HCT116 (cell line): ENCODE results near the gene FAM114A1. TPM values are rescaled to one million over a fixed set of nuclear protein-coding genes. Genes with fewer than 3 reads are reported as not detected.
A peak's percentile ranks its signal among the peaks of the same experiment; 100 is the strongest.

ENCODE experiments used
- ATAC-seq: fragments of 200-7000 bp; cut with Tn5 transposase; 2 replicates; pipeline ENCODE4 v1.9.1; 2020; ENCODE audit warnings: mild to moderate bottlenecking, moderate library complexity
- BruUV-seq: library from RNA; stranded (reverse); fragments of 400-500 nt; replicated peaks from 2 replicates; lab custom pipeline; 2021; lab: Mats Ljungman, UMichigan
- CTCF ChIA-PET: fragments of 300-600 bp; sonication (Branson Sonifier 250); formaldehyde crosslinking; loops from one replicate; lab custom pipeline; 2021; ENCODE audit warnings: antibody characterized with exemption; lab: Charles Lee
- POLR2A ChIA-PET: fragments of 300-600, 350-600 bp; sonication (Branson Sonifier 250); formaldehyde crosslinking; loops from one replicate; lab custom pipeline; 2021; ENCODE audit warnings: antibody characterized with exemption; lab: Charles Lee
- RAD21 ChIA-PET, 2 experiments: fragments of 300-600 bp; sonication (Branson Sonifier 250); formaldehyde crosslinking; loops; one replicate each; lab custom pipeline; 2023; ENCODE audit warnings: low total read pairs in 2 of 2; ENCODE audit not compliant: uncharacterized antibody in 2 of 2, unreplicated experiment in 2 of 2, low non-redundant PET in 1 of 2; lab: Charles Lee
- DNase-seq: peaks from one replicate; pipeline ENCODE4 v3.0.0-alpha.2; 2010; ENCODE audit warnings: low read depth, low spot score
- H2AFZ ChIP-seq: fragments of 200-600 bp; shearing (Covaris generic), sonication (generic); 2 replicates; pipeline ENCODE4 v1.6.1; 2017; ENCODE audit warnings: low read depth, mixed run types, mixed read lengths, antibody characterized with exemption, low read length; ENCODE audit not compliant: poor library complexity, severe bottlenecking
- H3K27ac ChIP-seq: 2 replicates; pipeline ENCODE4 v1.5.1; 2012; ENCODE audit warnings: low read depth, low read length
- H3K27me3 ChIP-seq: fragments of 200-600 bp; sonication (generic); 2 replicates; pipeline ENCODE4 v1.6.1; 2016; ENCODE audit warnings: mixed run types, low read length, mixed read lengths; ENCODE audit not compliant: insufficient read depth
- H3K36me3 ChIP-seq, 2 experiments: fragments of 200-500 bp in 1 of 2; fragments of 200-600 bp in 1 of 2; sonication (Bioruptor generic) in 1 of 2; sonication (generic) in 1 of 2; 2 replicates each; pipeline versions ENCODE4 v1.5.1 to v1.6.1; 2014 to 2016; ENCODE audit warnings: low read length in 2 of 2, inconsistent platforms in 1 of 2, mixed read lengths in 1 of 2, mixed run types in 1 of 2; ENCODE audit not compliant: insufficient read depth in 2 of 2, control insufficient read depth in 1 of 2
- H3K4me1 ChIP-seq, 2 experiments: fragments of 200-600 bp in 1 of 2; sonication (generic) in 1 of 2; 2 replicates each; pipeline versions ENCODE4 v1.5.1 to v1.6.1; 2012 to 2017; ENCODE audit warnings: low read length in 2 of 2, inconsistent platforms in 1 of 2, mild to moderate bottlenecking in 1 of 2, mixed read lengths in 1 of 2, mixed run types in 1 of 2, moderate library complexity in 1 of 2; ENCODE audit not compliant: insufficient read depth in 2 of 2, control insufficient read depth in 1 of 2
- H3K4me2 ChIP-seq: fragments of 200-600 bp; sonication (generic); 2 replicates; pipeline ENCODE4 v1.6.1; 2017; ENCODE audit warnings: mixed run types, low read length, mixed read lengths
- H3K4me3 ChIP-seq, 2 experiments: fragments of 200-600 bp in 1 of 2; sonication (generic) in 1 of 2; replicated peaks in 1 of 2; 2 replicates each; pipeline ENCODE4 v1.5.1; 2011 to 2016; ENCODE audit warnings: low read length in 2 of 2, control low read depth in 1 of 2, low read depth in 1 of 2, mild to moderate bottlenecking in 1 of 2, mixed read lengths in 1 of 2, mixed run types in 1 of 2
- H3K79me2 ChIP-seq: fragments of 200-600 bp; sonication (generic); 2 replicates; pipeline ENCODE4 v1.6.1; 2017; ENCODE audit warnings: mild to moderate bottlenecking, mixed run types, low read length, moderate library complexity, mixed read lengths; ENCODE audit not compliant: insufficient read depth
- H3K9ac ChIP-seq: fragments of 200-600 bp; sonication (generic); 2 replicates; pipeline ENCODE4 v1.6.1; 2016; ENCODE audit warnings: low read length, mixed read lengths
- H3K9me2 ChIP-seq: fragments of 200-600 bp; sonication (generic), shearing (Covaris generic); 2 replicates; pipeline ENCODE4 v1.6.1; 2017; ENCODE audit warnings: mixed run types, mild to moderate bottlenecking, moderate library complexity; ENCODE audit not compliant: insufficient read depth
- H3K9me3 ChIP-seq, 2 experiments: fragments of 200-500 bp in 1 of 2; fragments of 200-600 bp in 1 of 2; sonication (Bioruptor generic) in 1 of 2; sonication (generic) in 1 of 2; 2 replicates each; pipeline ENCODE4 v1.6.1; 2014 to 2017; ENCODE audit warnings: low read length in 2 of 2, mixed read lengths in 2 of 2, inconsistent platforms in 1 of 2, low read depth in 1 of 2, mild to moderate bottlenecking in 1 of 2, mixed run types in 1 of 2, moderate library complexity in 1 of 2; ENCODE audit not compliant: control insufficient read depth in 1 of 2, insufficient read depth in 1 of 2
- H4K20me1 ChIP-seq: fragments of 200-600 bp; sonication (generic), shearing (Covaris generic); 2 replicates; pipeline ENCODE4 v1.6.1; 2017; ENCODE audit warnings: mixed run types, mild to moderate bottlenecking, moderate library complexity; ENCODE audit not compliant: insufficient read depth
- ATF3 ChIP-seq: IDR thresholded peaks from 2 replicates; pipeline ENCODE4 v1.6.1; 2012
- CBX3 ChIP-seq: IDR thresholded peaks from 2 replicates; pipeline ENCODE4 v1.6.1; 2012; ENCODE audit warnings: low read depth
- EZH2 ChIP-seq: fragments of 200-600 bp; sonication (generic); IDR thresholded peaks from 2 replicates; pipeline ENCODE4 v1.6.1; 2017; ENCODE audit warnings: antibody characterized with exemption, mixed run types
- FOSL1 ChIP-seq: IDR thresholded peaks from 2 replicates; pipeline ENCODE4 v1.6.1; 2012; ENCODE audit warnings: low read depth
- POLR2AphosphoS5 ChIP-seq: IDR thresholded peaks from 2 replicates; pipeline ENCODE4 v1.6.1; 2011; ENCODE audit warnings: mild to moderate bottlenecking, low read depth, low read length, moderate library complexity
- SP1 ChIP-seq: IDR thresholded peaks from 2 replicates; pipeline ENCODE4 v1.6.1; 2012; ENCODE audit warnings: low read depth
- TCF7L2 ChIP-seq: IDR thresholded peaks from 2 replicates; pipeline ENCODE4 v1.7.0; 2011; ENCODE audit warnings: borderline replicate concordance, inconsistent platforms; ENCODE audit not compliant: insufficient read depth, insufficient read length; ENCODE audit errors: extremely low read depth
- ZFX ChIP-seq: fragments of 450-650 bp; IDR thresholded peaks from 2 replicates; pipeline ENCODE4 v1.6.1; 2017
- intact Hi-C: fragments of 100-400 bp; cut with micrococcal nuclease; formaldehyde crosslinking; loops from 2 replicates; pipeline ENCODE4 v1.10.0; 2022
- total RNA-seq: library from RNA; stranded (reverse); gene quantifications from one replicate; pipeline ENCODE4 v1.2.1, GENCODE V29; 2021; ENCODE audit not compliant: unreplicated experiment
- TF ChIP-seq, protein P1 (sequence below), 3 experiments: fragments of 200-600 bp in 1 of 3; sonication (generic) in 1 of 3; IDR thresholded peaks in 2 of 3; conservative IDR thresholded peaks in 1 of 3; 2 replicates each; pipeline ENCODE4 v1.5.1; 2012 to 2017; ENCODE audit warnings: low read depth in 2 of 3, low read length in 2 of 3, antibody characterized with exemption in 1 of 3, borderline replicate concordance in 1 of 3, control low read depth in 1 of 3, mild to moderate bottlenecking in 1 of 3, mixed read lengths in 1 of 3, mixed run types in 1 of 3, moderate library complexity in 1 of 3; ENCODE audit not compliant: insufficient read depth in 1 of 3

Gene FAM114A1
- total RNA-seq, 1 experiment from 2014 or later: 35.6 TPM

GRCh38 chr4:38946919-38947318, 79.3 kb downstream of the FAM114A1 start (continued):
- TF ChIP-seq, protein P1, sequence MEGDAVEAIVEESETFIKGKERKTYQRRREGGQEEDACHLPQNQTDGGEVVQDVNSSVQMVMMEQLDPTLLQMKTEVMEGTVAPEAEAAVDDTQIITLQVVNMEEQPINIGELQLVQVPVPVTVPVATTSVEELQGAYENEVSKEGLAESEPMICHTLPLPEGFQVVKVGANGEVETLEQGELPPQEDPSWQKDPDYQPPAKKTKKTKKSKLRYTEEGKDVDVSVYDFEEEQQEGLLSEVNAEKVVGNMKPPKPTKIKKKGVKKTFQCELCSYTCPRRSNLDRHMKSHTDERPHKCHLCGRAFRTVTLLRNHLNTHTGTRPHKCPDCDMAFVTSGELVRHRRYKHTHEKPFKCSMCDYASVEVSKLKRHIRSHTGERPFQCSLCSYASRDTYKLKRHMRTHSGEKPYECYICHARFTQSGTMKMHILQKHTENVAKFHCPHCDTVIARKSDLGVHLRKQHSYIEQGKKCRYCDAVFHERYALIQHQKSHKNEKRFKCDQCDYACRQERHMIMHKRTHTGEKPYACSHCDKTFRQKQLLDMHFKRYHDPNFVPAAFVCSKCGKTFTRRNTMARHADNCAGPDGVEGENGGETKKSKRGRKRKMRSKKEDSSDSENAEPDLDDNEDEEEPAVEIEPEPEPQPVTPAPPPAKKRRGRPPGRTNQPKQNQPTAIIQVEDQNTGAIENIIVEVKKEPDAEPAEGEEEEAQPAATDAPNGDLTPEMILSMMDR (IDR thresholded peaks at IDR 0.05 in 2 of 3, conservative IDR thresholded peaks at IDR 0.05 in 1 of 3; ENCODE audit: borderline replicate concordance in 1 of 3, insufficient read depth in 1 of 3, low read depth in 2 of 3, low read length in 2 of 3): no peak
- no peak for TF ChIP-seq TCF7L2
- TF ChIP-seq CBX3: no peak
- TF ChIP-seq, all 23 proteins: peak for 0

GRCh38 chr4:38948551-38948950, 80.9 kb downstream of the FAM114A1 start:
- ChIA-PET RAD21 (no interaction called here), POLR2A (no interaction called here), CTCF (no interaction called here)
- Histone ChIP-seq H3K4me1 (0 out of 4 replicates have a peak, but pooled peaks cover 0 to 9% of the 10 kb centered on the region in 2 experiments), H4K20me1 (no peaks in the 10 kb centered on the region), H3K36me3 (no peaks in the 10 kb centered on the region), H3K4me3 (no peak overlapping the region), H3K9me2 (no peaks in the 10 kb centered on the region), H3K27me3 (peaks cover 4% of the 10 kb centered on the region; the same call in 1 of the 2 replicates), H3K4me2 (no peak overlapping the region; the same call in 1 of the 2 replicates), H3K79me2 (no peaks in the 10 kb centered on the region), H3K27ac (no peak overlapping the region), H3K9me3 (no peaks in the 10 kb centered on the region), H3K9ac (no peak overlapping the region), H2AFZ (no peak overlapping the region)
- DNase-seq: no peak
- no peak for TF ChIP-seq EZH2
- TF ChIP-seq ZFX: no peak
- TF ChIP-seq SP1: no peak
- TF ChIP-seq FOSL1: peak; percentile 14; the same call in 1 of the 2 replicates
- no peak for TF ChIP-seq POLR2AphosphoS5
- TF ChIP-seq ATF3: no peak
- ATAC-seq: no peak
- intact Hi-C loops: no loop called here
- BruUV-seq: no TSS peak
